Neural cell (in vitro differentiated cells): ENCODE results near the gene CACNA1C. TPM values are rescaled to one million over a fixed set of nuclear protein-coding genes. Genes with fewer than 3 reads are reported as not detected.

Experiments used
- H2AFZ ChIP-seq: fragments of 200-600, 300-800 bp; sonication (generic), shearing (Covaris generic); 2 replicates; pipeline ENCODE4 v1.6.0; 2014; ENCODE audit warnings: low read depth, mild to moderate bottlenecking, antibody characterized with exemption, low read length, moderate library complexity
- H3F3A ChIP-seq: fragments of 200-600 bp; shearing (Covaris generic); 2 replicates; pipeline ENCODE4 v1.6.1; 2016; ENCODE audit warnings: mild to moderate bottlenecking, moderate library complexity, mixed read lengths, antibody characterized with exemption, low read length; ENCODE audit not compliant: insufficient read depth, poor library complexity, severe bottlenecking
- H3K27ac ChIP-seq: fragments of 200-600, 300-800 bp; sonication (generic), shearing (Covaris generic); 2 replicates; pipeline ENCODE4 v1.5.1; 2014; ENCODE audit warnings: mild to moderate bottlenecking, low read length, moderate library complexity
- H3K27me3 ChIP-seq: fragments of 300-800, 200-600 bp; sonication (generic), shearing (Covaris generic); 2 replicates; pipeline ENCODE4 v1.6.0; 2014; ENCODE audit warnings: mild to moderate bottlenecking, low read depth, low read length, moderate library complexity; ENCODE audit not compliant: insufficient read depth
- H3K36me3 ChIP-seq: fragments of 300-800, 200-600 bp; sonication (generic), shearing (Covaris generic); 2 replicates; pipeline ENCODE4 v1.5.1; 2014; ENCODE audit warnings: mild to moderate bottlenecking, antibody characterized with exemption, low read length, moderate library complexity; ENCODE audit not compliant: insufficient read depth
- H3K4me2 ChIP-seq: fragments of 300-800, 200-600 bp; sonication (generic), shearing (Covaris generic); 2 replicates; pipeline ENCODE4 v1.6.0; 2014; ENCODE audit warnings: mild to moderate bottlenecking, low read length
- H3K4me3 ChIP-seq: fragments of 300-800, 200-600 bp; sonication (generic), shearing (Covaris generic); 2 replicates; pipeline ENCODE4 v1.5.1; 2014; ENCODE audit warnings: mild to moderate bottlenecking, low read length, moderate library complexity
- H3K79me2 ChIP-seq: fragments of 200-600 bp; shearing (Covaris generic); replicated peaks from 2 replicates; pipeline ENCODE4 v1.6.0; 2014; ENCODE audit warnings: mild to moderate bottlenecking, low read length, moderate library complexity; ENCODE audit not compliant: insufficient read depth
- H3K9ac ChIP-seq: fragments of 300-800, 200-600 bp; sonication (generic), shearing (Covaris generic); 2 replicates; pipeline ENCODE4 v1.6.1; 2016; ENCODE audit warnings: mild to moderate bottlenecking, low read length, mixed read lengths
- H3K9me2 ChIP-seq: fragments of 200-600 bp; shearing (Covaris generic); 2 replicates; pipeline ENCODE4 v1.6.1; 2016; ENCODE audit warnings: mild to moderate bottlenecking, low read length, mixed read lengths; ENCODE audit not compliant: insufficient read depth
- H3K9me3 ChIP-seq: fragments of 200-600, 300-800 bp; sonication (generic), shearing (Covaris generic); 2 replicates; pipeline ENCODE4 v1.6.1; 2016; ENCODE audit warnings: mild to moderate bottlenecking, mixed run types, low read length, moderate library complexity, mixed read lengths
- H4K20me1 ChIP-seq: fragments of 200-600 bp; shearing (Covaris generic); 2 replicates; pipeline ENCODE4 v1.6.1; 2016; ENCODE audit warnings: mild to moderate bottlenecking, mixed run types; ENCODE audit not compliant: insufficient read depth
- CTCF ChIP-seq: fragments of 450-650 bp; IDR thresholded peaks from 2 replicates; pipeline ENCODE4 v1.5.1; 2014; ENCODE audit warnings: antibody characterized with exemption, mild to moderate bottlenecking, moderate library complexity; ENCODE audit not compliant: poor library complexity, severe bottlenecking
- EP300 ChIP-seq: fragments of 450-650 bp; conservative IDR thresholded peaks from 2 replicates; pipeline ENCODE4 v1.6.1; 2014; ENCODE audit warnings: antibody characterized with exemption, mild to moderate bottlenecking, moderate library complexity; ENCODE audit not compliant: poor library complexity, severe bottlenecking
- EZH2 ChIP-seq: fragments of 200-600, 300-800 bp; shearing (Covaris generic), sonication (generic); IDR thresholded peaks from 2 replicates; pipeline ENCODE4 v1.6.1; 2014; ENCODE audit warnings: antibody characterized with exemption, low read length, borderline replicate concordance, mild to moderate bottlenecking; ENCODE audit not compliant: insufficient read depth, poor library complexity, severe bottlenecking
- MXI1 ChIP-seq: fragments of 450-650 bp; conservative IDR thresholded peaks from 2 replicates; pipeline ENCODE4 v1.6.1; 2014; ENCODE audit warnings: antibody characterized with exemption, mild to moderate bottlenecking; ENCODE audit not compliant: poor library complexity, severe bottlenecking
- POLR2AphosphoS5 ChIP-seq: IDR thresholded peaks from 2 replicates; pipeline ENCODE4 v1.6.1; 2012
- RAD21 ChIP-seq: fragments of 450-650 bp; conservative IDR thresholded peaks from 2 replicates; pipeline ENCODE4 v1.6.1; 2014; ENCODE audit warnings: antibody characterized with exemption, mild to moderate bottlenecking, moderate library complexity
- REST ChIP-seq: IDR thresholded peaks from 2 replicates; pipeline ENCODE4 v1.6.1; 2012; ENCODE audit warnings: borderline replicate concordance
- SMC3 ChIP-seq: fragments of 450-650 bp; conservative IDR thresholded peaks from 2 replicates; pipeline ENCODE4 v1.6.1; 2014; ENCODE audit warnings: antibody characterized with exemption, mild to moderate bottlenecking, moderate library complexity; ENCODE audit not compliant: poor library complexity
- TAF1 ChIP-seq: IDR thresholded peaks from 2 replicates; pipeline ENCODE4 v1.6.1; 2012; ENCODE audit warnings: low read depth
- polyA plus RNA-seq: library from polyadenylated mRNA; depleted of rRNA; stranded (reverse); fragments of >200 nt; gene quantifications from 2 replicates; pipeline ENCODE4 v1.2.3, GENCODE V29; 2014

CACNA1C gene
- polyA plus RNA-seq, 1 donor from 2014 or later: 9.7 TPM

DNA sequence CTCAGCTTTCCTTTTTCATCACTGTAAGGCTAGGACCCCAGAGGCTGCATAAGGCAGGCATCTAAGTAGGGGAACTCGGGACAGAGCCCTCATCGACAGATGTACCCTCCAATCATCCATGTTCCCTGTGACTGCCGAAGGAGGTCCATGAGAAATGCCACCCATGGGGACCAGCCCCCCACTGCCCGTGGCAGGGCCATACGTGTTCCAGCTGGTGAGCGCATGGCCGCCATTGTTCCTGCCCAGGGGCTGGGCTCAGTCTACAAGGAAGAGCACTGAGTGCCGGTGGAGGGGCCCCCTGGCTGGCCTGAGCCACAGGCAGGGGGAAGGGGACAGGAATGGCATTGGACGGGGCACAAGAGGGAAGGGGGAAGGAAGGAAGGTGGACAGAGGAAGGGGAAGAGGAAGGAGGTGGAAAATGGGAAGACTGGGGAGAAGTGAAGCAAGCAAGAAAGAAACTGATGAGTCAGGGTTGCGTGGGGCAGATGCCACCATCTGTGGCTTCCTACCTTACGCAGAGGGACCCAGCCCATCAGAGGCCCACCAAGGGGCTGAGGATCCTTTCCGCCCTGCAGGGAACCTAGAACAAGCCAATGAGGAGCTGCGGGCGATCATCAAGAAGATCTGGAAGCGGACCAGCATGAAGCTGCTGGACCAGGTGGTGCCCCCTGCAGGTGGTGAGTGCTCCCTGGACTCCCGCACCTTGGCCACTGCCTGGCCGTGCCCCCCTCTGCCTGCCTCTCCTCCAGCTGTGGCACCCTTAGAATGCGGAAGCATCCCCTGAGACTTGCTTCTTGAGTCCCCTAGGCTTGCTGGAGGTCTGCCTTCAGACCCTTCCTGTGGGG, 621.4 kb downstream of the CACNA1C start:
- Histone ChIP-seq H3K4me3 (no peak overlapping the region), H3K9me3 (no peaks in the 10 kb centered on the region), H3K36me3 (peaks cover 17% of the 10 kb centered on the region), H3F3A (no peaks in the 10 kb centered on the region), H3K27me3 (no peaks in the 10 kb centered on the region), H4K20me1 (no peaks in the 10 kb centered on the region), H3K9me2 (no peaks in the 10 kb centered on the region), H3K27ac (no peak overlapping the region), H3K4me2 (no peak overlapping the region), H3K9ac (no peak overlapping the region), H3K79me2 (no peaks in the 10 kb centered on the region), H2AFZ (no peak overlapping the region)
- TF ChIP-seq SMC3 (no peak), EZH2 (no peak), TAF1 (no peak)

- Histone ChIP-seq H3K9ac (no peak overlapping the region), H3K4me3 (no peak overlapping the region), H3K9me2 (no peaks in the 10 kb centered on the region), H3K4me2 (no peak overlapping the region), H3K36me3 (peaks cover 17% of the 10 kb centered on the region), H2AFZ (no peak overlapping the region), H3F3A (no peaks in the 10 kb centered on the region), H3K79me2 (no peaks in the 10 kb centered on the region), H3K27me3 (no peaks in the 10 kb centered on the region), H3K27ac (no peak overlapping the region), H4K20me1 (no peaks in the 10 kb centered on the region), H3K9me3 (no peaks in the 10 kb centered on the region)
- TF ChIP-seq MXI1 (no peak), TAF1 (no peak), POLR2AphosphoS5 (no peak), RAD21 (no peak), EP300 (no peak), CTCF (no peak), REST (no peak), EZH2 (no peak), SMC3 (no peak)
Observed at GRCh38 chr12:2675776-2676175, 623.0 kb downstream of the CACNA1C start.
